ENCODE results near the gene ENDOD1.

The ENDOD1 gene

GRCh38 chr11:95144313-95145235 is 54.9 kb downstream of the ENDOD1 start:
- DNase-seq (no peak), ATAC-seq (replicated peaks) (no peak)
- no peak overlapping the region for H3K4me3 Mint-ChIP-seq
- H3K27me3 Mint-ChIP-seq, result peaks cover 24 to 61% of the 10 kb centered on the region in 2 donors
- no peaks in the 10 kb centered on the region for H3K4me1 Mint-ChIP-seq (ENCODE audit: low read depth in 2 of 2)
- H3K27ac Mint-ChIP-seq, result no peak overlapping the region
- no peaks in the 10 kb centered on the region for H3K36me3 Mint-ChIP-seq (ENCODE audit: insufficient read depth)
- no peaks in the 10 kb centered on the region for H3K9me3 Mint-ChIP-seq

GRCh38 chr11:95145430-95146060 is 55.9 kb downstream of the ENDOD1 start:
- no peak for ATAC-seq (replicated peaks)
- Mint-ChIP-seq H3K4me1 (ENCODE audit: low read depth in 2 of 2) (peaks cover 0 to 2% of the 10 kb centered on the region in 2 donors), H3K4me3 (no peak overlapping the region), H3K36me3 (ENCODE audit: insufficient read depth) (no peaks in the 10 kb centered on the region), H3K27me3 (peaks cover 24 to 55% of the 10 kb centered on the region in 2 donors), H3K9me3 (no peaks in the 10 kb centered on the region), H3K27ac (no peak overlapping the region)
- no peak for DNase-seq

- no peak for DNase-seq
- no peaks in the 10 kb centered on the region for H3K9me3 Mint-ChIP-seq
- H3K4me3 Mint-ChIP-seq, result no peak overlapping the region
- H3K27me3 Mint-ChIP-seq, result peaks cover 24 to 43% of the 10 kb centered on the region in 2 donors
- H3K36me3 Mint-ChIP-seq (ENCODE audit: insufficient read depth), result peaks cover 9% of the 10 kb centered on the region
- no peak for ATAC-seq (replicated peaks)
- no peak overlapping the region for H3K27ac Mint-ChIP-seq
- peaks cover 7 to 9% of the 10 kb centered on the region in 2 donors for H3K4me1 Mint-ChIP-seq (ENCODE audit: low read depth in 2 of 2)
Measured at GRCh38 chr11:95147364-95147905, 57.8 kb downstream of the ENDOD1 start.

GRCh38 chr11:95148406-95148805 is 58.8 kb downstream of the ENDOD1 start:
- DNase-seq (no peak), ATAC-seq (replicated peaks) (no peak)
- H3K27me3 Mint-ChIP-seq, result peaks cover 24 to 33% of the 10 kb centered on the region in 2 donors
- peaks cover 9% of the 10 kb centered on the region for H3K36me3 Mint-ChIP-seq (ENCODE audit: insufficient read depth)
- no peak overlapping the region for H3K27ac Mint-ChIP-seq
- no peaks in the 10 kb centered on the region for H3K9me3 Mint-ChIP-seq
- H3K4me3 Mint-ChIP-seq, result no peak overlapping the region
- peaks cover 14 to 15% of the 10 kb centered on the region in 2 donors for H3K4me1 Mint-ChIP-seq (ENCODE audit: low read depth in 2 of 2)

GRCh38 chr11:95148938-95149337 is 59.3 kb downstream of the ENDOD1 start:
- ATAC-seq (replicated peaks) (no peak), DNase-seq (no peak)
- no peaks in the 10 kb centered on the region for H3K9me3 Mint-ChIP-seq
- H3K4me3 Mint-ChIP-seq, result no peak overlapping the region
- no peak overlapping the region for H3K27ac Mint-ChIP-seq
- peaks cover 22 to 28% of the 10 kb centered on the region in 2 donors for H3K27me3 Mint-ChIP-seq
- peaks cover 9% of the 10 kb centered on the region for H3K36me3 Mint-ChIP-seq (ENCODE audit: insufficient read depth)
- peaks cover 20 to 21% of the 10 kb centered on the region in 2 donors for H3K4me1 Mint-ChIP-seq (ENCODE audit: low read depth in 2 of 2)

GRCh38 chr11:95149651-95150364 is 60.2 kb downstream of the ENDOD1 start:
- peak overlapping the region; percentile 36 to 74 for H3K4me3 Mint-ChIP-seq
- ATAC-seq (replicated peaks) (no peak), DNase-seq (no peak)
- peak overlapping the region; percentile 42 to 88 for H3K27ac Mint-ChIP-seq
- H3K9me3 Mint-ChIP-seq, result no peaks in the 10 kb centered on the region
- H3K4me1 Mint-ChIP-seq (ENCODE audit: low read depth in 2 of 2), result peaks cover 24 to 26% of the 10 kb centered on the region in 2 donors
- peaks cover 13 to 19% of the 10 kb centered on the region in 2 donors for H3K27me3 Mint-ChIP-seq
- H3K36me3 Mint-ChIP-seq (ENCODE audit: insufficient read depth), result peaks cover 9% of the 10 kb centered on the region

GRCh38 chr11:95150956-95151684 is 61.5 kb downstream of the ENDOD1 start:
- peak; percentile 89 to 90 (median 90) for DNase-seq
- peaks cover 24 to 26% of the 10 kb centered on the region in 2 donors for H3K4me1 Mint-ChIP-seq (ENCODE audit: low read depth in 2 of 2)
- peak; percentile 93 for ATAC-seq (replicated peaks)
- H3K36me3 Mint-ChIP-seq (ENCODE audit: insufficient read depth), result peaks cover 9% of the 10 kb centered on the region
- no peaks in the 10 kb centered on the region for H3K9me3 Mint-ChIP-seq
- peaks cover 5 to 6% of the 10 kb centered on the region in 2 donors for H3K27me3 Mint-ChIP-seq
- peak overlapping the region; percentile 74 to 90 for H3K4me3 Mint-ChIP-seq
- peak overlapping the region; percentile 88 to 99 for H3K27ac Mint-ChIP-seq

- no peaks in the 10 kb centered on the region for H3K9me3 Mint-ChIP-seq
- ATAC-seq (replicated peaks), result no peak
- peaks cover 32 to 33% of the 10 kb centered on the region in 2 donors for H3K4me1 Mint-ChIP-seq (ENCODE audit: low read depth in 2 of 2)
Measured at GRCh38 chr11:95152876-95153856, 63.5 kb downstream of the ENDOD1 start.

GRCh38 chr11:95153857-95154246 is 64.2 kb downstream of the ENDOD1 start:
- H3K27ac Mint-ChIP-seq, result peak overlapping the region; percentile 88 to 99
- H3K9me3 Mint-ChIP-seq, result no peaks in the 10 kb centered on the region
- ATAC-seq (replicated peaks), result no peak
- peaks cover 9% of the 10 kb centered on the region for H3K36me3 Mint-ChIP-seq (ENCODE audit: insufficient read depth)
- H3K27me3 Mint-ChIP-seq, result no peaks in the 10 kb centered on the region
- H3K4me3 Mint-ChIP-seq, result peak overlapping the region; percentile 74 to 90
- H3K4me1 Mint-ChIP-seq (ENCODE audit: low read depth in 2 of 2), result peaks cover 35 to 36% of the 10 kb centered on the region in 2 donors
- no peak for DNase-seq

More at GRCh38 chr11:95152876-95153856, 63.5 kb downstream of the ENDOD1 start:
- Mint-ChIP-seq H3K36me3 (ENCODE audit: insufficient read depth) (peaks cover 9% of the 10 kb centered on the region), H3K27ac (peak overlapping the region; percentile 88 to 99), H3K4me3 (peak overlapping the region; percentile 74 to 90), H3K27me3 (no peaks in the 10 kb centered on the region)
- peak in 1 of 3 experiments; percentile 26 for DNase-seq

GRCh38 chr11:95154514-95154913 is 64.9 kb downstream of the ENDOD1 start:
- H3K27me3 Mint-ChIP-seq, result no peaks in the 10 kb centered on the region
- H3K27ac Mint-ChIP-seq, result peak overlapping the region; percentile 88 to 99
- peaks cover 9% of the 10 kb centered on the region for H3K36me3 Mint-ChIP-seq (ENCODE audit: insufficient read depth)

GRCh38 chr11:95155385-95155784 is 65.7 kb downstream of the ENDOD1 start:
- Mint-ChIP-seq H3K27ac (peak overlapping the region in 1 of 2 donors; percentile 88), H3K36me3 (ENCODE audit: insufficient read depth) (peaks cover 9% of the 10 kb centered on the region), H3K9me3 (no peaks in the 10 kb centered on the region), H3K27me3 (no peaks in the 10 kb centered on the region), H3K4me3 (no peak overlapping the region), H3K4me1 (ENCODE audit: low read depth in 2 of 2) (peaks cover 35% of the 10 kb centered on the region in 2 donors)
- DNase-seq (no peak), ATAC-seq (replicated peaks) (no peak)

More at GRCh38 chr11:95154514-95154913, 64.9 kb downstream of the ENDOD1 start:
- H3K4me1 Mint-ChIP-seq (ENCODE audit: low read depth in 2 of 2), result peaks cover 35 to 36% of the 10 kb centered on the region in 2 donors
- H3K4me3 Mint-ChIP-seq, result no peak overlapping the region
- H3K9me3 Mint-ChIP-seq, result no peaks in the 10 kb centered on the region
- DNase-seq, result peak; percentile 47 to 48 (median 48)
- no peak for ATAC-seq (replicated peaks)

All from effector memory CD8-positive, alpha-beta T cell (primary cell).